HG02642 (cell line): ENCODE data around the gene ZNF581.

ENCODE experiments used
- ATAC-seq: cut with Tn5 transposase; IDR thresholded peaks from one replicate; pipeline ENCODE4 v1.9.1; 2021; ENCODE audit warnings: mild to moderate bottlenecking; ENCODE audit not compliant: unreplicated experiment, poor library complexity

Gene ZNF581

DNA sequence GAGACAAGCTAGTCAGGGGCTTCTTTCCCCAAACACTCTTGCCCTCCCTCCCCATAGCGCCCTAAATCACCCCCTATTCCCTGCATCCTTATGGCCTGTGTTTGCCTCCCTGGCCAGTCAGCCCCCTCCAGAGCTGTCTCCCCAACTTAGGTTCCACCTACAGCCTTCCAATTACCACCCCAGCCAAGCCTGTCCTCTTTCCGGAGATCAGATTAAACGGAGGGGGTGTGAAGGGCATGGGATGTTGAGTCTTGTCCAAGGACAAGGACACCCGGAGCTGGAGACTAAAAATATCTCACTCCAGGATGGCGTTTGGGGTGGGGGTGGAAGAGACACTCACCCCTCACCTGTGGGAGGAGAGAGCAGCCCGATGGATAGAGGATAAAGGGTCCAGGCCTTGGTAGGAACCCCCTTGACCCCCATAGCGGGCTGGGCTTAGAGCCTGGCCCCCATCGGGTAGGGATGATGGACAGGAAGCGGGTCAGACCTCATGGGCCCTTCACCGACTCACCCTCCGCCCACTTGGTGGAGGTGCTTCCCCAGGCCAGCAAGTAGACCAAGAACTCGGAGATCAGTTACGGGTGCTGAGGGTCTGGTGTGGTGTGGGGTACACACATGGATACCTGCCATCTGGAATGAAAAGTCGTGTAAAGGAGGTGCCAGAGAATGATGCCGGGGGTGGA is 32.0 kb upstream of the ZNF581 start:
- no peak for ATAC-seq

DNA sequence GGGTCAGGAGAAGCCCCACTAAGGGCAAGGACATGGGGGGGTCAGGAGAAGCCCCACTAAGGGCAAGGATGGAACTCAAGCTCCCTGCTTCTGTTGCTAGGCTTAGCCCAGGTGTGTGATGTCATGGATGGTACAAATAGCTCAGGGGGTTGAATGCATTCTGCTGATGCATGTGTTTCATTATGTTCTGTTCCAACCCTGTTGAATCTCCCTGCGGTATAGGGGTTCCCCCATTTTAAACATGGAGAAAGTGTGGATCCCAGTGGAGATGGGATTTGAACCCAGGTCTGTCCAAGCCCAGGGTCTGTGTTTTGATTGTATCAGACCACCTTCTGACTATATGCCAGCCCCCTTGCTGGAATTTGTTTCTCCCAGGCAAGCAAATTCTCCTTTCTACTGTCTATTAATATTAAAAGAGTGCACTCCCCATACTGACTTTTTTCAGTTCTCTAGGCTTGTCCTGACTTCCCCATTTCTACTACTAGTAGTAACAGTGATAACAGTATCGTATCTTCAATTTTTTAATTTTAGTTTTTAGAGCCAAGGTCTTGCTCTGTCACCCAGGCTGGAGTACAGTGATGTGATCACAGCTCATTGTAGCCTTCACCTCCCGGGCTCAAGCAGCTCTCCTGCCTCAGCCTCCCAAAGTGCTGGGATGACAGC is 31.3 kb upstream of the ZNF581 start:
- no peak for ATAC-seq

- ATAC-seq, result no peak
These were observed 30.1 kb upstream of the ZNF581 start for GRCh38 chr19:55613396-55613795.

GRCh38 chr19:55613930-55614710 is 29.3 kb upstream of the ZNF581 start:
- no peak for ATAC-seq

GRCh38 chr19:55614711-55615542 is 28.5 kb upstream of the ZNF581 start:
- ATAC-seq, result no peak

DNA sequence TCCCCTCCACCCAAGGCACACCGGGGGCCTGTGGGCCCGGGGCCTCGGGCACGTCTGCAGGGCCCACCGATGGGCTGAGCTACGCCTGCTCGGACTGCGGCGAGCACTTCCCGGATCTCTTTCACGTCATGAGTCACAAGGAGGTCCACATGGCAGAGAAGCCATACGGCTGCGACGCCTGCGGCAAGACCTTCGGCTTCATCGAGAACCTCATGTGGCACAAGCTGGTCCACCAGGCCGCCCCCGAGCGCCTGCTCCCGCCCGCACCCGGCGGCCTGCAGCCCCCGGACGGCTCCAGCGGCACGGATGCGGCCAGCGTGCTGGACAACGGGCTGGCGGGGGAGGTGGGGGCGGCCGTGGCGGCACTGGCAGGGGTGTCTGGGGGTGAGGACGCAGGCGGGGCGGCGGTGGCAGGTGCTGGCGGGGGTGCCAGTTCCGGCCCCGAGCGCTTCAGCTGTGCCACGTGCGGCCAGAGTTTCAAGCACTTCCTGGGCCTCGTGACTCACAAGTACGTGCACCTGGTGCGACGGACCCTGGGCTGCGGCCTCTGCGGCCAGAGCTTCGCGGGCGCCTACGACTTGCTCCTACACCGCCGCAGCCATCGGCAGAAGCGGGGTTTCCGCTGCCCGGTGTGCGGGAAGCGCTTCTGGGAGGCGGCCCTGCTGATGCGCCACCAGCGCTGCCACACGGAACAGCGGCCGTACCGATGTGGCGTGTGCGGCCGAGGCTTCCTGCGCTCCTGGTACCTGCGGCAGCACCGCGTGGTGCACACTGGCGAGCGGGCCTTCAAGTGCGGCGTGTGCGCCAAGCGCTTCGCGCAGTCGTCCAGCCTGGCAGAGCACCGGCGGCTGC is 27.7 kb upstream of the ZNF581 start:
- no peak for ATAC-seq

DNA sequence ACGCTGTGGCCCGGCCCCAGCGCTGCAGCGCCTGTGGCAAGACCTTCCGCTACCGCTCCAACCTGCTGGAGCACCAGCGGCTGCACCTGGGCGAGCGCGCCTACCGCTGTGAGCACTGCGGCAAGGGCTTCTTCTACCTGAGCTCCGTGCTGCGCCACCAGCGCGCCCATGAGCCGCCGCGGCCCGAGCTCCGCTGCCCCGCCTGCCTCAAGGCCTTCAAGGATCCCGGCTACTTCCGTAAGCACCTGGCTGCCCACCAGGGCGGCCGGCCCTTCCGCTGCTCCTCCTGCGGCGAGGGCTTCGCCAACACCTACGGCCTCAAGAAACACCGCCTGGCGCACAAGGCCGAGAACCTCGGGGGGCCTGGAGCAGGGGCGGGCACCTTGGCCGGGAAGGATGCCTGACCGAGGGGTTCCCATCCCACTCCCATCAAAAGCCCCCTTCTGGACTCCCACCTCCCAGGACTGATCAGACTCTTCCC is 27.0 kb upstream of the ZNF581 start:
- no peak for ATAC-seq

DNA sequence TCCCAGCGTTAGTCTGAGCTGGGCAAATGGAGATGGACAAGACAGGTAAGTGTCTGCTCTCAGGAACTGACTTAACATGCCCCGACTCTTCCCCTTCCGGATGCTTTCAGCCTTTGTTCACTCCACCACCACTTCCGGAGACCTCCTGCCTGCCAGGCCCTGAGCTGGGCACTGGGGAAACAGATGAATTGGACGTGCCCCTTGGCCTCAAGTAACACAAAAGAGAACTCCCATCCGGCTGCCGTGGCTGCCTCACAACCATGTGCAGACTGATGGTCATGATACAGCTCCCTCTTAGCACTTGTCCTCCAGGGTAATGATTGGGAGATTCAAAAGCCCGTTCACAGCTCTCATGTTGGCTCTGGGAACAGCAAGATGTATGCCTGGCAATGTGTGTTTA is 26.0 kb upstream of the ZNF581 start:
- no peak for ATAC-seq

- ATAC-seq, result no peak
These were observed 25.0 kb upstream of the ZNF581 start for GRCh38 chr19:55618426-55618825.

DNA sequence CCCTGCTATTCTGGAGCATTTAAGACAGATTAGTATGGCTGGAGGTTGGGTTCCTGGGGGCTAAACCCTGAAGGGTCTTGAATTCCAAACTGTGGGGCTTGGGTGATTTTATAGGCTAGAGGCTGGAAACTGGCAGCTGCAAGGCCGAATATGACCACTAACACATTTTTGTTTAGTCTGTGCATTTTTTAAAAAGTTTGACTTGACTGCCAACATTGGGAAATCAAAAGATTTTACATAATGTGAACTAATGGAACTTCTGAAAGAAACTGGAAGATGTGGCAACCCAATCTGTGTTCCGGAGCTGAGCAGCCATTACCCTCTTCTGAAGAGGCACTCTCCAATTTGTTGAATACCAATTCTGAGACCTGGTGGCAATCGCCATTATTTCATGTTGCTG is 24.2 kb upstream of the ZNF581 start:
- ATAC-seq, result no peak

DNA sequence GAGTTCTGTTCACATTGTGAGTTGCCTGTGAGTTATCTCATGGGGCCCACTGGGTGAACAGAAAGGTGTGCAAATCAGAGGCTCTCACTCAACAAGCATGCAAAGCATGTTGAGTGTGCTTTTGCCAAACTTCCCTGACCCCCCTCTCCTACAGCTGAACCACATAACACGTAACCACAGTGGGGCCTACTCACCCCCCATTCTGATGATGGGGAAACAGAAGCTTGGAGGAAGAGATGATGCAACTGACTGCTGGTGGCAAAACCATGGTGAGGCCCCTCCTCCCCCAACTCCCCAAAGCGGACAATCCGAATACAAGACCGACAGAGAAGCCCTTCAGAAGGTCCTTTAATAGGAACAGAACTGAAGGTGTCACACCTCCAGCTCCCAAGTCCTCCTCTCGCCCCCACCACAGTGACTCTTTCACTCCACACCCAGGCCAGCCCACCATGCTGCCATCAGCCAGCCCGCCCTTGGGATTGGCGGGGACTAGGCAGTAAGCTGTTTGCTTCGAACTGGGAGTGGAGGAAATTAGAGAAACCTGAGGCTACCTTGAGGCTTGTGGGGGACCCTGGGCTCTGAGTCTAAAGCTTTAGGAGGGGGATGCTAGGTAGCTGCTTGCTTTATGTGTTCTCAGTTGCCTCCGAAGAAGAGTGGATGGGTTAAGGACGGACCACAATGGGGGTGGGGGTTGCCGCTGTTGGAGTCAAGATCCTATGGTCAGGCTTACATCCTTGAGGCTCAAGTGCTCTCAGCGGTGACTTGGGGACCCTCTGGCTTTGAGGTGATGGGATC is 22.8 kb upstream of the ZNF581 start:
- ATAC-seq, result no peak

- no peak for ATAC-seq
These were observed 22.2 kb upstream of the ZNF581 start for GRCh38 chr19:55621205-55621672.

DNA sequence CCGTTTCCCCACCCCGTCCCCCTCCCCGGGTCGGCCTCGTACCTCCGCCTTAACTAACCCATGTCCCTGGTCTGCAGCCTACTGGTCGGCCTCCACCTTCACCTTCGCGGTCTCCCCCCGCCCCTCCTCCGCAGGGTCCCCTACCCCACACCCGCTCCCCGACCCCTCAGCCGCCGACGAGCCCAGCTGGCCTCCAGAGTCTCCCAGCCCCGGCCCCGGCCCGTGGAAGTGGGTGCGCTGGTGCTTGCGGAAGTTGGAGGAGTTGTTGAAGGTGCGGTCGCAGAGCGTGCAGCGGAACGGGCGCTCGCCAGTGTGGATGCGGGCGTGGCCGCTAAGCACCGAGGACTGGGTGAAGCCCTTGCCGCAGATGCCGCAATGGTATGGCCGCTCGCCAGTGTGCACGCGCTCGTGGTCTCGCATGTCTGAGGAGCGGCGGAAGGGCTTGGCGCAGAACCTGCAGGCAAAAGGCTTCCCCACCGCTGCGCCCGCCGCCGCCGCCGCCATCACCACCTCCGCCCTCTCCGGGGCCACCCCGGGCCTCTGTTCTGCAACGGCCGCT is 21.7 kb upstream of the ZNF581 start:
- no peak for ATAC-seq

- ATAC-seq, result no peak
These were observed 21.0 kb upstream of the ZNF581 start for GRCh38 chr19:55622242-55622969.

DNA sequence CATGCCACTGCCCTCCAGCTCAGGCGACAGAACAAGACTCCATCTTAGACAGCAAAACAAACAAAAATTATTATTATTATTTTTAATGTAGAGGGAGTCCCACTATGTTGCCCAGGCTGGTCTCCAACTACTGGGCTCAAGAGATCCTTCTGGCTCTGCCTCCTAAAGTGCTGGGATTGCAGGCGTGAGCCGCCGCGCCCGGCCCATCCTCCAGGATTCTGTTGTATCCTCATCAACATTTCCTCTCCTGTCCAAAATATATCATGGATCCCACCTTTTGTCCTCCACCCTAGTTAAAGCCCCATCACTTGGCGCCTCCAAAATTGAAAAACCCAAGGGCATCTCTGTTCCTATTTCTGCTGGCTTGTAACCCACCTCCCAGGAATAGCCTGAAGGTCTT is 20.3 kb upstream of the ZNF581 start:
- no peak for ATAC-seq

- ATAC-seq, result no peak
These were observed 19.9 kb upstream of the ZNF581 start for GRCh38 chr19:55623561-55623960.

GRCh38 chr19:55624109-55625003 is 19.1 kb upstream of the ZNF581 start, which contains the start of gene ZNF784:
TSS of gene ZNF784 (minus strand) at chr19:55624566. CDS start at chr19:55624561, 5 bp downstream.
- peak; percentile 79 for ATAC-seq
